Nephron (organoid): ENCODE data around the gene RHOJ.

ENCODE experiments used
- H3K27ac Mint-ChIP-seq, 3 experiments: 2 replicates each; pipeline ENCODE4 v1.8.0; 2020; ENCODE audit warnings: mixed read lengths in 3 of 3, mild to moderate bottlenecking in 2 of 3, moderate library complexity in 1 of 3
- H3K27me3 Mint-ChIP-seq: 2 replicates; pipeline ENCODE4 v1.8.0; 2021; ENCODE audit warnings: low read depth, mild to moderate bottlenecking, moderate library complexity, mixed read lengths
- H3K36me3 Mint-ChIP-seq: 2 replicates; pipeline ENCODE4 v1.8.0; 2020; ENCODE audit warnings: low read depth, mixed read lengths
- H3K4me1 Mint-ChIP-seq: 2 replicates; pipeline ENCODE4 v1.8.0; 2020; ENCODE audit warnings: mixed read lengths
- H3K4me3 Mint-ChIP-seq, 3 experiments: 2 replicates each; pipeline ENCODE4 v1.8.0; 2020; ENCODE audit warnings: mild to moderate bottlenecking in 3 of 3, mixed read lengths in 3 of 3, moderate library complexity in 2 of 3
- H3K9me3 Mint-ChIP-seq: 2 replicates; pipeline ENCODE4 v1.8.0; 2020; ENCODE audit warnings: mixed read lengths
- TF ChIP-seq, protein P1 (sequence below), 3 experiments: fragments of 200-600 bp; sonication (generic); IDR thresholded peaks; one replicate each; pipeline ENCODE4 v1.5.0; 2021; ENCODE audit warnings: antibody characterized with exemption in 3 of 3; ENCODE audit not compliant: unreplicated experiment in 3 of 3

The RHOJ gene

DNA sequence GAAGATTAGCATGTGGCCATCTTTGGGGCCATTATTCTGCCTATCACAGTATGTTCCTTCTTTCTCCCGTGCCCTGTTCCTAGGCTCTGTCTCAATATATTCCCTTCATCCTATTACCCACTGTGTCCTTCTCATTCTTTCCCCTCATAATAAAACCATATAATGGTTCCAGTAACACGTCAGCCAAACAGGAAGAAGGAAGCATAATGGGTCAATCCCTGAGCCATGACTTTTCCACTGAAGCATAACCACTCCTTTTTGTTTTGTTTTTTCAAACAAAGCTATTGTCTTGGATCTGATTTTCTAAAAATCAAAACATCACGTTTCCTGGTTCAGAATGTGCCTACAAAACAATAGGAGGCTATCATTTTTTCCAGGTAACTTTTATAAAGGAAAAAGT is 21.3 kb upstream of the RHOJ start:
- TF ChIP-seq, protein P1, sequence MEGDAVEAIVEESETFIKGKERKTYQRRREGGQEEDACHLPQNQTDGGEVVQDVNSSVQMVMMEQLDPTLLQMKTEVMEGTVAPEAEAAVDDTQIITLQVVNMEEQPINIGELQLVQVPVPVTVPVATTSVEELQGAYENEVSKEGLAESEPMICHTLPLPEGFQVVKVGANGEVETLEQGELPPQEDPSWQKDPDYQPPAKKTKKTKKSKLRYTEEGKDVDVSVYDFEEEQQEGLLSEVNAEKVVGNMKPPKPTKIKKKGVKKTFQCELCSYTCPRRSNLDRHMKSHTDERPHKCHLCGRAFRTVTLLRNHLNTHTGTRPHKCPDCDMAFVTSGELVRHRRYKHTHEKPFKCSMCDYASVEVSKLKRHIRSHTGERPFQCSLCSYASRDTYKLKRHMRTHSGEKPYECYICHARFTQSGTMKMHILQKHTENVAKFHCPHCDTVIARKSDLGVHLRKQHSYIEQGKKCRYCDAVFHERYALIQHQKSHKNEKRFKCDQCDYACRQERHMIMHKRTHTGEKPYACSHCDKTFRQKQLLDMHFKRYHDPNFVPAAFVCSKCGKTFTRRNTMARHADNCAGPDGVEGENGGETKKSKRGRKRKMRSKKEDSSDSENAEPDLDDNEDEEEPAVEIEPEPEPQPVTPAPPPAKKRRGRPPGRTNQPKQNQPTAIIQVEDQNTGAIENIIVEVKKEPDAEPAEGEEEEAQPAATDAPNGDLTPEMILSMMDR (IDR thresholded peaks at IDR 0.05; ENCODE audit: unreplicated experiment in 3 of 3): no peak
- peaks cover 2% of the 10 kb centered on the region for H3K9me3 Mint-ChIP-seq
- H3K36me3 Mint-ChIP-seq: no peaks in the 10 kb centered on the region
- no peak overlapping the region for H3K4me3 Mint-ChIP-seq
- no peak overlapping the region for H3K27ac Mint-ChIP-seq
- peaks cover 8% of the 10 kb centered on the region for H3K4me1 Mint-ChIP-seq
- H3K27me3 Mint-ChIP-seq: no peaks in the 10 kb centered on the region

DNA sequence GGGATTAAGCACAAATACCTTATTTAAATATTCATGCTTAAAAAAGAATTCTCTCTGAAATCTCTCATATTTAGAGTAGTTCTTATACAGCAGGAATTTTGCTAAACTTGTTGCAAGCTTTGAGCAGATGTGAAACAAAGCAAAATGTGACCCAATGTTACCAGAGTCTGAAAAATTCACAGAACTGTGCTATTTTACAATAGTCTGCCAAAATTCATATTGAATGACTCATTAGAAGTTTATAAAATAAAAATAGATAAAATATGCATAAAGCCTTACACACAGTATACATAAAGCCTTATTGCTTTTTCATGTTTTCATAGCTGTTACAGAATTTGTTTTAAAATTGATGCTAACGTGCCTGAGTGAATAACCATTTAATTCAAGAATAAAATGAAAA is 17.8 kb upstream of the RHOJ start:
- H3K27me3 Mint-ChIP-seq: no peaks in the 10 kb centered on the region
- no peaks in the 10 kb centered on the region for H3K36me3 Mint-ChIP-seq

DNA sequence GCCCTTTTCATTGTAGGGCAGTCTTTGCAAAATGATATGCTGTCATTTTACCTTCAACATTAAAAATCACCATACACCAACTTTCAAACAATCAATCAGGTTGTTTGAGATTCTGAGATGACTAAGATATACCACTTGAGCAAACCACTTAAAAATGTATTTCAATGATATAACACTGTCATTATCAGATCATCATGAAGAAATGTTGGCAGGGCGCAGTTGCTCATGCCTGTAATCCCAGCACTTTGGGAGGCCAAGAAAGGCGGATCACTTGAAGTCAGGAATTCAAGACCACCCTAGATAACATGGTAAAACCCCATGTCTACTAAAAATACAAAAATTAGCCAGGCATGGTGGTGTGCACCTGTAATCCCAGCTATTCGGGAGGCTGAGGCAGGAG is 13.0 kb upstream of the RHOJ start:
- Mint-ChIP-seq H3K36me3 (no peaks in the 10 kb centered on the region), H3K27ac (no peak overlapping the region), H3K4me3 (no peak overlapping the region), H3K9me3 (peaks cover 13% of the 10 kb centered on the region), H3K27me3 (no peaks in the 10 kb centered on the region), H3K4me1 (no peaks in the 10 kb centered on the region)
- TF ChIP-seq, protein P1 (IDR thresholded peaks at IDR 0.05; ENCODE audit: unreplicated experiment in 3 of 3): no peak

More for the DNA sequence above, 17.8 kb upstream of the RHOJ start:
- no peak overlapping the region for H3K27ac Mint-ChIP-seq
- no peak overlapping the region for H3K4me3 Mint-ChIP-seq
- peaks cover 2% of the 10 kb centered on the region for H3K9me3 Mint-ChIP-seq
- TF ChIP-seq, protein P1 (IDR thresholded peaks at IDR 0.05; ENCODE audit: unreplicated experiment in 3 of 3): no peak
- H3K4me1 Mint-ChIP-seq: no peaks in the 10 kb centered on the region

DNA sequence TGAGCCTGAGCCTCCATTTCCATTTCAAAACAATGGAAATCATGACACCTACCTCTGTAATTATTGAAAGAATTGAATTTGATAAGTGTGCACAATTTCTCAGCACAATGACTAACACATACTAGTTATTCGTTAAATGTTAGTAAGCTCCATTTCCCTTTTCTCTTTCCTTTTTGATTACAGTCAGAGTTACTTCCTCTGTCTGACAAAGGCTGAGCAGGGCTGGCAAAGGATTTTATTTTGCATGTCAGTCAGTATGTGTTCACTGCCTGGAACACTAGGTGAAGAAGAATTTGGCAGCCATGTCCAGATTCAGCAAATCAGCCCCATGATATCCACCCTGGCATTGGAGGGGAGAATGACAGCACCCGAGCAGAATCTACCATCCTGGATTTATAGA is 12.2 kb upstream of the RHOJ start:
- Mint-ChIP-seq H3K4me3 (no peak overlapping the region), H3K27me3 (no peaks in the 10 kb centered on the region), H3K4me1 (no peaks in the 10 kb centered on the region), H3K9me3 (peaks cover 13% of the 10 kb centered on the region), H3K27ac (no peak overlapping the region), H3K36me3 (no peaks in the 10 kb centered on the region)
- TF ChIP-seq, protein P1 (IDR thresholded peaks at IDR 0.05; ENCODE audit: unreplicated experiment in 3 of 3): no peak

DNA sequence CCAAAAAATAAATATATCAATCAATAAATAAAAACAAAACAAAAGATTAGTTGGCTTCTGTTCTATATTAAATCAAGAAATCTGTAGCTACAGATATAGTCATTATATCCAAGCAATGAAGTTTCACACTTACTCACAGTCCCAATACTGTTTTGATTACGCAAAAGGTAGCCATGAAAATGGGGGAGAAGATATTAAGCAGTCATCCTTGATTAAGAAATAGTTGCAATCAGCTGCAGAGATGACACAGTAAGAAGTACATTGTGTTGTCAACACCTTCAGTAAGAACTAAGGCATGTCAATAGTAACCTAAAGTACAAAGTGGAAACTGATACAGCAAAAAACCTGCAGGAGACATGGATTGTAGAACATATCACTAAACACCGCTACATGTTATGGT is 11.0 kb upstream of the RHOJ start:
- Mint-ChIP-seq H3K27ac (no peak overlapping the region), H3K36me3 (no peaks in the 10 kb centered on the region)

More for the DNA sequence above, 11.0 kb upstream of the RHOJ start:
- H3K4me3 Mint-ChIP-seq: no peak overlapping the region
- H3K4me1 Mint-ChIP-seq: no peaks in the 10 kb centered on the region
- TF ChIP-seq, protein P1 (IDR thresholded peaks at IDR 0.05; ENCODE audit: unreplicated experiment in 3 of 3): no peak
- H3K9me3 Mint-ChIP-seq: peaks cover 13% of the 10 kb centered on the region
- no peaks in the 10 kb centered on the region for H3K27me3 Mint-ChIP-seq
